HG02759 (cell line): ENCODE results near the gene SNX21.
"Not testable (repeated sequence)": the region's sequence is repeated elsewhere in the genome, so short reads cannot be mapped to it uniquely, and the experiment has no call there.

Source experiments
- ATAC-seq: cut with Tn5 transposase; IDR thresholded peaks from one replicate; pipeline ENCODE4 v1.9.1; 2021; ENCODE audit warnings: mild to moderate bottlenecking, moderate library complexity; ENCODE audit not compliant: unreplicated experiment

Gene SNX21

GRCh38 chr20:45821947-45822346 lies 11.7 kb upstream of the SNX21 start:
- ATAC-seq, result no peak

DNA sequence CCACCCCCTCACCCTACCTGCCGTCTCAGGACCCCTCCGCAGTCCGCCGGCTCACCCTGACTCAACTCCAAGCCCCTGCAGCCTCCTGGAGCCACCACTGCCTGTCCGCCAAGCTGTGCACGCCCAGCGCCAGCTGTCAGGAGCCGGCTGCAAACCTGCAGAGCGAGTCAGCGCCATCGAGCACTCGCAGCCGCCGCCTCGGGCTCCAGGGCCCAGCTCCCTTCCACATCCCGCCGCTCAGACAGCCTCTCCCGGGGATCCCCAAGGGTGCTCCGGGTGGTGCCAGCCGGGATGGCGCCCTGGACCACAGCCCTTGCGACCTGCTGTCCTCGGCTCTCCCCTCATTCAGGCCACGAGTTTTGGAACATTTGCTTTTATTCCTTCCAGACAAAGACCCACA lies 10.7 kb upstream of the SNX21 start:
- ATAC-seq, result no peak

GRCh38 chr20:45823949-45824835 lies 9.4 kb upstream of the SNX21 start:
- ATAC-seq, result no peak

GRCh38 chr20:45826381-45827019 lies 7.1 kb upstream of the SNX21 start:
- no peak for ATAC-seq

- ATAC-seq, result no peak
These were observed 6.5 kb upstream of the SNX21 start, which contains the start of gene TNNC2 for GRCh38 chr20:45827030-45827652. Gene TNNC2, minus strand, starts transcription at chr20:45827312. Its CDS starts 64 bp downstream, at chr20:45827248.

GRCh38 chr20:45827712-45828111 lies 5.9 kb upstream of the SNX21 start:
- no peak for ATAC-seq

DNA sequence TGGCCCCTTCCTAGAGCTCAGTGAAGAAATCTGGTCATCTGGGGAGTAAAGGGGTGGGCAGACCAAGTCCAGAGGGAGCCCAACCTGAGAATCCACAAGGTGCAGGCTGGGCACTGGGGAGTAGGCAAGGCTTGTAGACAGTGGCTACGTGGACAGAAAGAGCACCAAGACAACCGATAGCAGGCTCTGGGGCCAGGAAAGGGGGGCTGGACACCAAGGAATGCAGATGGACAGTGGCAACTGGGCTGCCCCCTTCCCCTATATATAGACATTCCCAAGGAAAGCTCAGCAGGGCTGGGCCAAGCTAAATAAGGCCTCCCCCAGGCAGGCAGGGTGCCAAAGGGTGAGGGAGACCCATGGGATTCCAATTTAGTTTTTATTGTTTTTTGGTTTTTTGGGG lies 5.0 kb upstream of the SNX21 start:
- no peak for ATAC-seq

DNA sequence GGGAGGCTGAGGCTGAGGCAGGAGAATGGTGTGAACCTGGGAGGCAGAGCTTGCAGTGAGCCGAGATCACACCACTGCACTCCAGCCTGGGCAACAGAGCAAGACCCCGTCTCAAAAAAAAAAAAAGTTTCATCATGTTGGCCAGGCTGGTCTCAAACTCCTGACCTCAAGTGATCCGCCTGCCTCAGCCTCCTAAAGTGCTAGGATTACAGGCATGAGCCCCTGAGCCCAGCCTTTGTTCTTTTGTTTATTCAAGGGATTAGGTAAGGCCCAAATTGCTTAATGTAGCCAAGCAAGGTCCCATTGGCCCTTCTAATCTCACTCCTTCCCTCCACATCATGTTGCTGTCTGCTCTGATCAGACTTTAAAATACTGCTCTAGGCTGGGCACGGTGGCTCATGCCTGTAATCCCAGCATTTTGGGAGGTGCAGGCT lies 3.9 kb upstream of the SNX21 start:
- ATAC-seq, result not testable (repeated sequence)

DNA sequence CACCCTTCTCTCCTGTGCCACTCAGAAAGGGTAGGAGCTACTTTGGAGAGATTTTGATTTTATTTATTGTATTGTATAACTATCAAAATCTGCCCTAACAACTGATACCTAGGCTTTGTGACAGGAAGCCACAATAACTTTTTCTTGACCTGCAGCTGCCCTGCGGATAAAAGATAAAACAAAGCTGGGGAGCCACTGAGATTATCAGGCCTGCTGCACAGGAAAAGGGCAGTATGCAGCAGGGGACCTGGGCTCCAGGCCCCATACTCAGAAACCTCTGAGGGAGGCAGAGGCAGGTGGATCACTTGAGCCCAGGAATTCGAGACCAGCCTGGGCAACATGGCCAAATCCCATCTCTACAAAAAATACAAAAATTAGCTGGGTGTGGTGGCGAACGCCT lies 980 bp upstream of the SNX21 start:
- ATAC-seq, result no peak

DNA sequence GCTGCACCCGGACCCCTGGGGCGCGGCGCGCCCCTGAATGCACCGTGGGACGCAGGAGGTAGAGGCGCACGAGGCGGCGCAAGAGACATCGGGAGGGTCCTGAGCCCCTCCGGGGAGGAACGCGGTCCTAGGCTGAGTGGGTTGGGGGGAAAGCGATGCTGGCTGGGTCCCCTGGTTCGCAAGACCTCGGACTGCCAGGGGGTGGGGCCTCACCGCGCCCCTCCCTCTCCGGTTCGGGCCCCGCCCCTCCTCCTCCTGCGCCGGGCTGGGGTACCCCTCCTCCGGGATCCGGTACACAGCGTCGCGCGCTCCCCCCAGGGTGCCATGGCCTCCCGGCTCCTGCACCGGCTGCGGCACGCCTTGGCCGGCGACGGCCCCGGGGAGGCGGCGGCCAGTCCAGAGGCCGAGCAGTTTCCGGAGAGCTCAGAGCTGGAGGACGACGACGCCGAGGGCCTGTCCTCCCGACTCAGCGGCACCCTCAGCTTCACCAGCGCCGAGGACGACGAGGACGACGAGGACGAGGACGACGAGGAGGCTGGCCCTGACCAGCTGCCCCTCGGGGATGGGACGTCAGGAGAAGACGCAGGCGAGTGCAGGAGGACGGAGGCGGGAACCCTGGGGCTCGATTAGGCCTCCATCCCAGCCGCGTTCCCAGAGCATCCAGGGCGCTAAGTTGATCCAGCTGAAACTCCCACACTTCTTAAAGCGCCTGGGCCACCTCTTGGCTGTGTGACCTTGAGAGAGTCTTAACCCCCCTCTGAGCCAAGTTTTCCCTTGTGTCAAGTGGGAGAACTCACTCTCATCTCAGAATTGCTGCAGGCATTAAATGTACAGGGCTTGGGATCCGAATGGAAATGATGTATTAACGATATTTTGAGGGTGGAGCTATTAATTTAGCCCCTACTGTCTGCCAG lies 541 bp downstream of the SNX21 start:
- ATAC-seq, result peak; percentile 58

DNA sequence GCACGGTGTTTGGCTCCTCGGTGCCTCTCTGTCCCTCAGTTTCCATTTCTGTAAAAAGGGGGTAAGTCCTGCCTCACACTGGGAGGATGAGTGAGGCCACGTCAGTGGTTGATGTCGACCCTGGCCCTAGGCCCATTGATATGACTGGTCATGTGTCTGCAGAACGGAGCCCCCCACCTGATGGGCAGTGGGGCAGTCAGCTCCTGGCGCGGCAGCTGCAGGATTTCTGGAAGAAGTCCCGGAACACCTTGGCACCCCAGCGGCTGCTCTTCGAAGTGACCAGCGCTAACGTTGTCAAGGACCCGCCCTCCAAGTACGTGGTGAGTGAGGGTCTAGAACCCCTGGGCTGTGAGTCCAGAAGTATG lies 1.2 kb downstream of the SNX21 start:
- ATAC-seq, result no peak

DNA sequence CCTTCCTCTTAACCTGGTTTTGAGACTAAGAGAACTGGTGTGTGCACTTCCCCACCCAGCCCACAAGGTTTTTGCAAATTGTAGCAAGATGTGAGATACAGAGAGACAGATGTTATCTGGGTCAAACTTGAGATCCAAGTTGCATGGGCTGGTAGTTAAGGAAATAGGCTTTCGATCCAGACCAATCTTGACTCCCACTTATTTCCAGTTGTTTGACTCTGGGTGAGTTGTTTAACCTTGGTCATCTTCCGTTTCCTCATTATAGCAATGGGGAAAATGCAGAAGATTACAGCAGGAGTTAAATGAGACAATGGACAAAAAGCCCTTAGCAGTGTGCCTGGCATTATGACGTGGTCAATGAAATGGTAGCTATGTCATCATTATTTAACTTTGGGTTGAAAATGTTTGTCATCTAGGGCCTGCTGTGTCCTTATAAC lies 1.7 kb downstream of the SNX21 start:
- no peak for ATAC-seq

DNA sequence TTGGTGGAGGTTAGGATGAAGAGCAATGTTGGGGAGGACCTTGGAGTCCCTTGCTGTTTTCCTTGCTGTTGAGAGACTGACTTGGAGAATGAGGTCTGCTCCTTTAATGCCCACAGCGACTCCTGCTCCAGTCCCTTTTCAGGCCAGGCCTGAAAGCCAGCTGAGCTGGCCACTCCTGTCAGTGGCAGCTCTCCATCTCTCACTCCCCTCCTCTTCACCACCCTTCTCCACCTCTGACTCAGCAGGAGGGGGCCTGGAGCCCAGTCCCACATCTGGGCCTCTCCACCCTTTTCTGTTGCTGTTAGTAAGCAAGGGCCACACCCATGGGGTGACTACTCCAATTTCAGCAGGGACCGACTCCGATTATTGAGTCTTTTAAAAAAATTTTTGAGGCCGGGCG lies 2.2 kb downstream of the SNX21 start:
- ATAC-seq, result no peak

DNA sequence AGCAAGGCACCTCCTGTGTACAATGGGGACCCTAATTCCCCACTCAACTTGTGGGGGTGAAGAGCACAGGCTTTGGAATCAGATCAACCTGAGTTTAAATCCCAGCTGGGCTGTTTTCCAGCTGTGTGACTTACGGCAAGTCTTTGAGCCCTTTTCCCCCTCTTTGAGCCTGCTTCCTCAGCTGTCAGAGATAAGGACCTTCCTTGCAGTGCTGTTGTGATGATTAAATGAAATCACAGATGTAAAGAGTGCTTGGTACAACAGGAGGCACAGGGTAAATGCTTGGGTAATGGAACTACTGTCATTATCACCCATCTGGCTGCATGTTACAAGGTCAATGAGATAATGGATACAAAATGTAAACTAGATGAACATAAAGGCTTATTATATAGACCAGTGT lies 3.2 kb downstream of the SNX21 start:
- ATAC-seq, result no peak

DNA sequence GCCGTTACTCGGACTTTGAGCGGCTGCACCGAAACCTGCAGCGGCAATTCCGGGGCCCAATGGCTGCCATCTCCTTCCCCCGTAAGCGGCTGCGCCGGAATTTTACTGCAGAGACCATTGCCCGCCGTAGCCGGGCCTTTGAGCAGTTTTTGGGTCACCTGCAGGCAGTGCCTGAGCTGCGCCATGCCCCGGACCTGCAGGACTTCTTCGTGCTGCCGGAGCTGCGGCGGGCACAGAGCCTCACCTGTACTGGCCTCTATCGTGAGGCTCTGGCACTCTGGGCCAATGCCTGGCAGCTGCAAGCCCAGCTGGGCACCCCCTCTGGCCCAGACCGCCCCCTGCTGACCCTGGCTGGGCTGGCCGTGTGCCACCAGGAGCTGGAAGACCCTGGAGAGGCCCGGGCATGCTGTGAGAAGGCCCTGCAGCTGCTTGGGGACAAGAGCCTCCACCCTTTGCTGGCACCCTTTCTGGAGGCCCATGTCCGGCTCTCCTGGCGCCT lies 7.2 kb downstream of the SNX21 start:
- ATAC-seq, result no peak

GRCh38 chr20:45841407-45842129 lies 8.0 kb downstream of the SNX21 start:
- no peak for ATAC-seq

GRCh38 chr20:45842169-45842812 lies 8.7 kb downstream of the SNX21 start:
- ATAC-seq, result no peak

DNA sequence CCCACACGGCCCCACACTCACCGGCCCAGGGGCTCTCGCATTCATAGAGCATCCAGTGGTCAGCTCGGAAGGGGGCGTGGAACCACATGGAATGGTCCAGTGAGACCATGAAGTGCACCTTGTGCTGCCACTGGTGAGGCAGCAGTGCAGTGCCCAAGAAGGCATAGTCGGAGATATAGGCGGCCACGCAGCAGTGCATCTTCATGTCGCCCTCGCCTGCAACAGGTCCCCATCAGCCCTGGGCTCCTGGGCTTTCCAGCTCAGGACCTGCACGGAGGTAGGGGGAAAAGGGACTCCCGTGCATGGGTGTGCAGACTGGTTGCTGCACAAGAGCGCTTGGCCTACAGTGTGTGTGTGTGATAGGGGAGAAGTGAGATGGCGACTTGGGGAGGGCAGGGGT lies 9.9 kb downstream of the SNX21 start:
- ATAC-seq, result no peak

- no peak for ATAC-seq
These were observed 11.9 kb downstream of the SNX21 start for GRCh38 chr20:45845452-45845851.
